Peyer's patch (tissue), 4 donors: Measurements from ENCODE around the gene TEX101.
"Not testable (repeated sequence)": the region's sequence is repeated elsewhere in the genome, so short reads cannot be mapped to it uniquely, and the experiment has no call there.

Source experiments
- POLR2A ChIP-seq, 2 donors: fragments of 450-650 bp; IDR thresholded peaks; one replicate each; pipeline ENCODE4 v1.5.1; 2017; ENCODE audit warnings: antibody characterized with exemption in 2 of 2, mild to moderate bottlenecking in 2 of 2, moderate library complexity in 2 of 2
- TF ChIP-seq, protein P1 (sequence below), 6 experiments: fragments of 450-650 bp in 4 of 6; fragments of 200-600 bp in 2 of 6; sonication (generic) in 1 of 6; IDR thresholded peaks; one replicate each; pipeline ENCODE4 v1.5.1; 2017 to 2019; ENCODE audit warnings: antibody characterized with exemption in 6 of 6, mild to moderate bottlenecking in 3 of 6, moderate library complexity in 1 of 6

DNA sequence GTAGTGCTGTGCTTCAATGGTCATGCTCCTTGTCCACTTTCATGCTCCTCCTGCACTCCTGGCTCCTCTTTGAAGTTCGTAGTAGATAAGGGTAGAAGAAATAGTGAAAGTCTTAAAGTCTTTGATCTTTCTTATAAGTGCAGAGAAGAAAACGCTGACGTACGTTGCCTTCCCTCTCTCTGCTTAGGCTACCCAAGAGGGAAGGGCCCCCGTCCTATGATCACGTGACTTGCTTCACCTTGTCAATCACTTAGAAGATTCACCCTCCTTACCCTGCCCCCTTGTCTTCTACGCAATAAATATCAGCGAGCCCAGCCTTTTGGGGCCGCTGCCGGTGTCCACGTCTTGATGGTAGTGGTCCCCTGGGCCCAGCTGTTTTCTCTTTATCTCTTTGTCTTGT, 22.6 kb downstream of the TEX101 start:
- TF ChIP-seq, protein P1, sequence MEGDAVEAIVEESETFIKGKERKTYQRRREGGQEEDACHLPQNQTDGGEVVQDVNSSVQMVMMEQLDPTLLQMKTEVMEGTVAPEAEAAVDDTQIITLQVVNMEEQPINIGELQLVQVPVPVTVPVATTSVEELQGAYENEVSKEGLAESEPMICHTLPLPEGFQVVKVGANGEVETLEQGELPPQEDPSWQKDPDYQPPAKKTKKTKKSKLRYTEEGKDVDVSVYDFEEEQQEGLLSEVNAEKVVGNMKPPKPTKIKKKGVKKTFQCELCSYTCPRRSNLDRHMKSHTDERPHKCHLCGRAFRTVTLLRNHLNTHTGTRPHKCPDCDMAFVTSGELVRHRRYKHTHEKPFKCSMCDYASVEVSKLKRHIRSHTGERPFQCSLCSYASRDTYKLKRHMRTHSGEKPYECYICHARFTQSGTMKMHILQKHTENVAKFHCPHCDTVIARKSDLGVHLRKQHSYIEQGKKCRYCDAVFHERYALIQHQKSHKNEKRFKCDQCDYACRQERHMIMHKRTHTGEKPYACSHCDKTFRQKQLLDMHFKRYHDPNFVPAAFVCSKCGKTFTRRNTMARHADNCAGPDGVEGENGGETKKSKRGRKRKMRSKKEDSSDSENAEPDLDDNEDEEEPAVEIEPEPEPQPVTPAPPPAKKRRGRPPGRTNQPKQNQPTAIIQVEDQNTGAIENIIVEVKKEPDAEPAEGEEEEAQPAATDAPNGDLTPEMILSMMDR (IDR thresholded peaks at IDR 0.05) = not testable (repeated sequence)
- not testable (repeated sequence) for TF ChIP-seq POLR2A (IDR thresholded peaks at IDR 0.05)
